Activated T-helper 2 cell treated with anti-CD3 and anti-CD28 coated beads, Interferon-gamma antibody, Interleukin-2, Interleukin-4, amounts not matched to agents 10 μg/mL and 5 μg/mL and 100 μg/mL, durations not matched to agents 14 hours and 24 hours and 36 hours (primary cell): Measurements from ENCODE around the gene PDE1A. TPM values are rescaled to one million over a fixed set of nuclear protein-coding genes. Genes with fewer than 3 reads are reported as not detected.

ENCODE experiments used
- DNase-seq: peaks from one replicate; pipeline ENCODE4 v3.0.0; 2021; ENCODE audit warnings: low spot score
- H3K27ac Mint-ChIP-seq: one replicate; pipeline ENCODE4 v1.8.0; 2021; ENCODE audit warnings: mixed read lengths
- H3K27me3 Mint-ChIP-seq: one replicate; pipeline ENCODE4 v1.8.0; 2021; ENCODE audit warnings: low read depth, mixed read lengths
- H3K36me3 Mint-ChIP-seq: one replicate; pipeline ENCODE4 v1.8.0; 2021; ENCODE audit warnings: low read depth, mixed read lengths
- H3K4me1 Mint-ChIP-seq: one replicate; pipeline ENCODE4 v1.8.0; 2021; ENCODE audit warnings: low read depth, mixed read lengths
- H3K4me3 Mint-ChIP-seq: one replicate; pipeline ENCODE4 v1.8.0; 2021; ENCODE audit warnings: low read depth, mild to moderate bottlenecking, moderate library complexity, mixed read lengths
- H3K9me3 Mint-ChIP-seq: one replicate; pipeline ENCODE4 v1.8.0; 2021; ENCODE audit warnings: mixed read lengths
- intact Hi-C: fragments of 100-400 bp; cut with micrococcal nuclease; formaldehyde crosslinking; loops from one replicate; pipeline ENCODE4 v1.15.1; 2023
- total RNA-seq: library from RNA; stranded (reverse); gene quantifications from 2 replicates; pipeline ENCODE4 v1.2.3, GENCODE V29; 2022

PDE1A gene
- total RNA-seq, 1 donor from 2014 or later = not detected

DNA sequence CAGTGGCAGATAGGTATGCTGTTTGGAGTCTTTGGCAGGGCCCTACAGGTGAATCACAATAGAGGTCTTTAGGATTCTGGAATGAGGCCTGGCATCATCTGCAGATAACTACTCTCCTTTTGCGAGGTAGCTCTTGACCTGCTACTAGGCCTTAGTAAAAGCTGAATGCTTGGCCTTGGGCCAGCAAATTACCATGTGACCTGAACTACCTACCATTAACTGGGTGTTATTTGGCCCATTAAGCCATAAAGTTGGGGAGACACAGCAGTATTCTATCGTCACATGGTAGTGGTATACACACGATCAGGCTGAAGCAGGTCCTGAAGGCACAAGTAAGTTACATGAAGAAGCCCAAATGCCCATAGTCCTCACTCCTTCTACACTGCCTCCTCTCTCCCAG, 263.0 kb downstream of the PDE1A start:
- Mint-ChIP-seq H3K27ac (no peak overlapping the region), H3K9me3 (no peaks in the 10 kb centered on the region), H3K4me3 (no peak overlapping the region), H3K27me3 (no peaks in the 10 kb centered on the region), H3K36me3 (no peaks in the 10 kb centered on the region), H3K4me1 (no peaks in the 10 kb centered on the region)
- DNase-seq = no peak
- intact Hi-C loops = no loop called here

DNA sequence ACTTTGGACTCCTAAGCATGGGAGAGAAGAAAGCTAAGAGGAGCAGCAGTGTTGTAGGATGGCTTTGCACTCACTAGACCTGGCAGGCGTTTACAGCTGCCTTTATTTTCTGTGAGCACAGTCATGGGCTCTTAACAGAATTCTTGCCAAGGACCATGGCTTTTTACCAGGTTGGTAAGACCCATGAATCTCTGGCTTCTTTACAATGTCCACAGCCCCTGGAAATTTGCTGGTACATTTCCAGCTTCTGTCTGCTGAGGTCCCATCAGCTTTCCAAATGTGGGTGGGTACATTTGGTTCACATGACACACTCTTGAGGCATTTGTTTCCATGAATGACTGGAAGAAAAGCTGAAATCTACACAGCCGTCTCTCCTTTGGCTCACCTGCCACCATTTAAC, 278.5 kb downstream of the PDE1A start:
- H3K27me3 Mint-ChIP-seq = peaks cover 1% of the 10 kb centered on the region
- DNase-seq = no peak
- no peaks in the 10 kb centered on the region for H3K36me3 Mint-ChIP-seq
- H3K4me1 Mint-ChIP-seq = no peaks in the 10 kb centered on the region
- no peak overlapping the region for H3K27ac Mint-ChIP-seq
- H3K9me3 Mint-ChIP-seq = no peaks in the 10 kb centered on the region
- H3K4me3 Mint-ChIP-seq = no peak overlapping the region
- intact Hi-C loops = no loop called here

DNA sequence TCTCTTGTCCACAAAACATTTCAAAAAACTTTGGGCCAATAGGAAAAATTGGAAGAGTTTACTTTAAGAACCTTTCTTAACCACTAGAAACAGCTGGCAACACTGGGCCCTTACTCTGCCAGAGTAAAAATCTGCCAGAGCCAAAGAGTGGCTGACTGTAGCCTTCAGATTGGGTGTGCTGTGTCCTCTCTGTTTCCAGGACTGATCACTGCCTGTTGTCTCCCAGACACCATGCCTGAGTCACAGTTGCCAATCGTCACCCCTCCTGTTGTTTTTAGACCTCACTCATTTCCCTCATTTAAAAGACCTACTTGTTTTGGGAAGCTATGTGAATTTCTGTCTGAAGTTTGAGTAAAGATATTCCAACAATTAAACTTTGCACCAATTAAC, 282.1 kb downstream of the PDE1A start:
- no peaks in the 10 kb centered on the region for H3K27me3 Mint-ChIP-seq
- DNase-seq = no peak
- intact Hi-C loops = no loop called here
- H3K36me3 Mint-ChIP-seq = no peaks in the 10 kb centered on the region
- H3K9me3 Mint-ChIP-seq = no peaks in the 10 kb centered on the region
- no peak overlapping the region for H3K4me3 Mint-ChIP-seq
- H3K27ac Mint-ChIP-seq = no peak overlapping the region
- H3K4me1 Mint-ChIP-seq = no peaks in the 10 kb centered on the region

DNA sequence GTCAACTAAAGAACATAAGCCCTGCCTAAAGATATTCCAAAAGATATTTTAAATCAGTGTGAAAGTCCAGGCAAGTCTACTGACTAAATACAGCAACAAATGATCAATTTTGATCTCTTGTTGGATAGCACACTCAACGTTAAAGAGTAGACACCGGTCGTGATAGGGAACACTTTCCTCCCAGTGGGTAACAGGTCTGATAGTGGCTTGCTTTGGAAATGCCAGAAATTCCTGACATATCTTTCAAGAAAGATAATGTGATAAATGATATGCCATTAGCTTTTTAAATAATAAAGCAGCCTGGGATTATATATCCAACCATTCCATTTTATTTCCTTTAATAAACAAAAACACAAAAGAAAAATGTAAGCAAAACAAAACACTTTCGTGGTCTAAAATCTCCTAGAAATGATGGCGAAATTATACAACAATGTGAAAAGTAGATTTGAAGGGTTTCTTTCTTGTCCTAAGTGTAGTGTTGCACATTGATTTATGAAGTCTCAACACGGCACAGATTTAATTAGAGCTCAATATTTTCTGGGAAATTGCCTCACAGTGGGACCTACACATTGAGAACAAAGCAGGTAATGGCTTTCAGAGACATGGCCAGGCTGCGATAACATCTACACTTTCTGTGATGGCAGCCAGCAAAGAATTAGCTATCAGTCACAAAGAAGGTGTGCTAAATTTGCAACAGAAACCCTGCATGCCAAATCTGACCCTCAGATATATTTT, 282.6 kb downstream of the PDE1A start:
- intact Hi-C loops = no loop called here
- Mint-ChIP-seq H3K27ac (no peak overlapping the region), H3K36me3 (no peaks in the 10 kb centered on the region), H3K4me3 (no peak overlapping the region), H3K9me3 (no peaks in the 10 kb centered on the region), H3K4me1 (no peaks in the 10 kb centered on the region), H3K27me3 (no peaks in the 10 kb centered on the region)
- DNase-seq = no peak

DNA sequence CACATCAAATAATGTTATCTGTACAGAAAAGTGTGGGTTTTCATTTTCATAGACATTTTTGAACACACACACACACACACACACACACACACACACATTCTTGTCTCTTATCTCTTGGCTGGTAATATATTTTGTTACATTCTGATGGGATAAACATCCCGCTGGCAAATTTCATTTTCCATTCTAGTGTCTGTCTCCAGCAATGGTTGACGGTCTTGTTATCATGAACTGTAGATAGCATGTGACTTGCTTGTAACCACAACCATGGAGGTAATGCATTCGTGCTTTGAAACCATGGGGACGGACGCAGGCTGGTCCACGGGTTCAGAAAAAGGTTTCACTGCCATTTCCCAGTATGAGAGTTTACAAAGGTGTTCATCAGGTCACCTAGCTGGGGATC, 284.8 kb downstream of the PDE1A start:
- intact Hi-C loops = no loop called here
- no peaks in the 10 kb centered on the region for H3K4me1 Mint-ChIP-seq
- no peaks in the 10 kb centered on the region for H3K36me3 Mint-ChIP-seq
- DNase-seq = no peak
- H3K4me3 Mint-ChIP-seq = no peak overlapping the region
- no peaks in the 10 kb centered on the region for H3K27me3 Mint-ChIP-seq
- no peaks in the 10 kb centered on the region for H3K9me3 Mint-ChIP-seq
- H3K27ac Mint-ChIP-seq = no peak overlapping the region

DNA sequence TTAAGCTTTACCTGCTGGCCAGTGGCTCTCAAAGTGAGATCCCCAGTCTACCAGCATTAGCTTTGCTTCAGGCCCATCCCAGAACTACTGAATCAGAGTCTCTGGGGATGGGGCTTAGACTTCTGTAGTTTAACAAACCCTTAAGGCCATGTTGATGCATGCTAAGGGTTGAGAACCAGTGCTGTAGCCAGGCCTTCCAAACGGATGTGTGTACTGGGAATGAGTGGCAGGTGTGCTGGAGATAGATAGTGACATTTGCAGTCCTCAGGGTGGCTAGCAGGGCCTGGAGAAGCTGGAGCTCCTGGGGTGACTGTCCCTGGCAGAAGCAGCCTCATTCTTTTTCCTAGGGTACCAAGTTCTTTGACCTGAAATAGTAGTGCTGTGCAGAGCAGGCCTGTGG, 292.6 kb downstream of the PDE1A start:
- no peak overlapping the region for H3K27ac Mint-ChIP-seq
- no peak for DNase-seq
- H3K27me3 Mint-ChIP-seq = no peaks in the 10 kb centered on the region
- intact Hi-C loops = no loop called here
- H3K9me3 Mint-ChIP-seq = no peaks in the 10 kb centered on the region
- H3K36me3 Mint-ChIP-seq = no peaks in the 10 kb centered on the region
- H3K4me3 Mint-ChIP-seq = no peak overlapping the region
- H3K4me1 Mint-ChIP-seq = no peaks in the 10 kb centered on the region

DNA sequence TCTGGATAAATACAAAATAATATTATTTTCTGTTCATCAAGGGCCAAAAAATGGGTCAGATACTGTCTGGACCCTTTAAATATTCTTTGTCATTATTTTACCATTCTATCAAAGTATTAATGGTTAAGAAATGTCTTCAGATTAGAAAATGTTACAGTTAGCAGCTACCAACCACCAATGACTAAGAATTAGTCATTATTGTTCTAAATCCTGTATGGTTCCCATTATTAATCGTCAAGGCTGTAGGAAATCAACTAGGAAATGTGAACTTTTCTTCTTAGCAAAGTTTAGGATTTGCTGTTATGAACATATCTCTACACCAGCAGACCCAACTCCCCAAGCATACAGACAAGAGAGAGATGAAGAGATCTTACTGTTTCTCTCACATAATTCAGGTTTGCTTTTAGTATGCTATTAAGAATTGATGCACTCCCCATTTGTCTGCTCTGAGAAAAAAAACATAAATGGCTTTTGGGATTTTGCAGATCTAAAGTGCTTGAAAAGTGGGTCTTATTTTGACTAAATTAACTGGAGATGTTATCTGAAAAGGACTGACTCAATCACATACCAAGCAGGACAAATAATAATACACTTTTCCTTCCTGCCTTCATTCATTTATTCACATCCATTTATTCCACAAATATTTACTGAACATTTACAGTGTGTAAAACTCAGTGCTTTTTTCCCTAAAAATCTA, 293.5 kb downstream of the PDE1A start:
- intact Hi-C loops = no loop called here
- no peak overlapping the region for H3K4me3 Mint-ChIP-seq
- no peak overlapping the region for H3K27ac Mint-ChIP-seq
- no peaks in the 10 kb centered on the region for H3K27me3 Mint-ChIP-seq
- no peaks in the 10 kb centered on the region for H3K4me1 Mint-ChIP-seq
- DNase-seq = no peak
- no peaks in the 10 kb centered on the region for H3K9me3 Mint-ChIP-seq
- no peaks in the 10 kb centered on the region for H3K36me3 Mint-ChIP-seq

DNA sequence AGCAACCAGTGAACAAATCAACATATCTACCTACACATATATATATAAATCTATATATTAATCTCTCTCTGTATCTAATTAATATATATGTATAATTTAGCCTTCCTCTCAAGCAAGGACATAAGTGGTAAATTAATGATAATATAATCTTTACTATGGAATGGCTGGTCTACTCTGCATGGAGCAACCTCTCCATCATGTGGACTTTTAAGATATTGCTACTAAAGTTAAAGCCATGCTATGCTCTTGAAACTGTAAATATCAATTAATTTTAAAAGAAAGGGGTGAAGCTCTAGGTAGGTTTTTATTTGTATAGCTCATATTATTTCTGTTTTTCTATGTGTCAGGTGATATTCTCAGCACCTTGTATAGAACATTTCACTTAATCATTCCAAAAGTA, 294.2 kb downstream of the PDE1A start:
- H3K4me3 Mint-ChIP-seq = no peak overlapping the region
- no peak for DNase-seq
- no peaks in the 10 kb centered on the region for H3K27me3 Mint-ChIP-seq
- H3K27ac Mint-ChIP-seq = no peak overlapping the region
- no peaks in the 10 kb centered on the region for H3K4me1 Mint-ChIP-seq
- intact Hi-C loops = no loop called here
- H3K36me3 Mint-ChIP-seq = no peaks in the 10 kb centered on the region
- no peaks in the 10 kb centered on the region for H3K9me3 Mint-ChIP-seq

DNA sequence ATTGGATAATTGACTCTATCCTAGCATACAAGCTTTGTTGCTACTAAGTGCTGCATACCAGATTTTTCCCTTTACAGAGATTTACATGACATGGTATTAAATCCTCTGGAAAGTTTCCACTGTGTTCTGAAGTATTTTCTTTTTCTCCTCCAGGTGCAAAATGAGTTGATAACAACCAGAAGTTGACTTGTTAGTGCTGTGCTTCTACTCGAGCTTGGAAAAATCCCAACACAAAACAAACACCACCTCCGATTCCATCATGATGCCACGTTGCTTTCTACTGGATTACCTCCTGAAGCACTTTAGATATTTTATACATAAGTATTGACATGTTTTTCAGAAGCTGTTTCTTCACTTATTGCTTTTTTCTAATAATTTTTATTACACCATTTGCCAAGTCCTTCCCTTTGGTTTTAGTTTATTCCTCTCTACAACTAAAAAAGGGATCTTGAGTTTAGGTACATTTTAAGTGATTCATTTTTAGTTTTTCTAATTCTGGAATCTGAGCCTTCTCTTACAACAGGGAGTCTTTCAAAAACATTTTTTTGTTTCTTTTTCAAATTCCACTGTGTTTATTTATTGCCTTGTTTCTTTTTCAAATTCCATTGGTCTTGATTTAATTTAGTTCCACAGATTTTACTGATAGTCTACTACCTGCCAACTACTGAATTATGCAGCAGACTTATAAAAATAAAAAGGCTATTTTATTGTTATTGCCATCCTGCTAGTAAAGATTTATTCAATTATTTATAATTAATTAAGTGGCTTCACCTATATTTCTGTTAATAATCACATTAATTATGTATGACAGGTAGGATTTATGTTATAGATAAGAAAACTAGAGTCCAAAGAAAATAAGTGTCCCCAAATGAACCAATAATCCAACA, 297.8 kb downstream of the PDE1A start:
- Mint-ChIP-seq H3K36me3 (no peaks in the 10 kb centered on the region), H3K9me3 (no peaks in the 10 kb centered on the region), H3K27ac (no peak overlapping the region), H3K4me1 (no peaks in the 10 kb centered on the region), H3K4me3 (no peak overlapping the region), H3K27me3 (no peaks in the 10 kb centered on the region)
- no peak for DNase-seq
- intact Hi-C loops = no loop called here

DNA sequence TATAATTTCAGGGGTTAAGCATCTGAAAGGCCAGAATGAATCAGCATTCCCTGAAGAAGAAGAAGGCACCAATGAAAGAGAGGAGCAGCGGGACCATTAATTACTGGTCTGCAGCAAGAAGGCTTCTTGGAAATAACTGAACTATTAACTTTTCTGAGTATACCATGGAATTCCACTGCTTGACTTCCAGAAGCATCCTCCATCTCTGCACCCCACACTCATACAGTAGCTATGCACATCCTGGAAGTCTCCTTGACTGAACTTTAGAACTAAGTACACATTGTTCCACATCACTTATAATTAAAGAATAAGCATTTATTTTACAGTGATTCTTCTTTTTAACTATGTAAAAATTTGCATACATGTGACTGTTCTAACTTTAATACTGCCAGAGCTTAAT, 309.6 kb downstream of the PDE1A start:
- H3K36me3 Mint-ChIP-seq = no peaks in the 10 kb centered on the region
- H3K4me1 Mint-ChIP-seq = no peaks in the 10 kb centered on the region
- no peak overlapping the region for H3K4me3 Mint-ChIP-seq
- intact Hi-C loops = no loop called here
- no peaks in the 10 kb centered on the region for H3K9me3 Mint-ChIP-seq
- DNase-seq = no peak
- H3K27ac Mint-ChIP-seq = no peak overlapping the region
- H3K27me3 Mint-ChIP-seq = no peaks in the 10 kb centered on the region

DNA sequence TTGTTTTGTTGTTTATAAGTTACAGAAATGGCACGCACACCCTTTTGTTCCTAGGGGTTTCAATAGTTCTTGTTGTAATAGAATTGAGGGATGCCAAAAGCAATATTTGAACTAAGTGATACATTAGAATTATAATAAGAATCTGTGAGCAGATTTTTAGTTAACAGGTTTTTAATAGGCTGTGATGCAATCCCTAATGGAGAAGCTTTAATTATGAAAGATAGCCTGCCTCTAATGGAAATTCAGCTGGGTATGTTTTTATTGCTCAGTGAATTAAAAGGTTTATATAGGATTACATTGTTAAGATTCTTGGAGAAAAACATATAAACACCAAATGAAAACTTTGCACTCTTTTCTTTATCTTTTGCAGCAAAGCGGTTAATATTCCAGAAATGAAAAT, 310.1 kb downstream of the PDE1A start:
- Mint-ChIP-seq H3K9me3 (no peaks in the 10 kb centered on the region), H3K36me3 (no peaks in the 10 kb centered on the region), H3K27me3 (no peaks in the 10 kb centered on the region), H3K27ac (no peak overlapping the region), H3K4me1 (no peaks in the 10 kb centered on the region), H3K4me3 (no peak overlapping the region)
- no peak for DNase-seq
- intact Hi-C loops = no loop called here

DNA sequence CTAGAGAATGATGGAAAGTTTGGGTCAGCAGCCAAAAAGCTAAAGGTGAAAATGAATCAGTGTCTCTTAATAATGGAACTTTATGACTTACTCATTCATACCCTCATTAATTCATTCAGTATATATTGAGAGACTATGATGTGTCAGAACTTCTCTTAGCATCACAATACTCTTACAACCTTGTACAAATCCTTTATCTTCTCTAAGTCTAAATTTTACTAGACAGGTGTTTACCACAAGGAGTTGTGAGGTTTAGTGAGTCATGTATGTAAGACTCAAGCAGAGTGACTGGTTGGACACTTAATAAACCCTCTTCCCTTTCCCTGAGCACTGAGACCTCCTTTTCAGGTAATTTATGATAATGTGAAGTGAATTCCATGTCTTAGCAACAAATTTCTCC, 311.6 kb downstream of the PDE1A start:
- Mint-ChIP-seq H3K4me1 (no peaks in the 10 kb centered on the region), H3K4me3 (no peak overlapping the region), H3K27ac (no peak overlapping the region), H3K27me3 (no peaks in the 10 kb centered on the region), H3K9me3 (no peaks in the 10 kb centered on the region), H3K36me3 (no peaks in the 10 kb centered on the region)
- intact Hi-C loops = no loop called here
- no peak for DNase-seq

DNA sequence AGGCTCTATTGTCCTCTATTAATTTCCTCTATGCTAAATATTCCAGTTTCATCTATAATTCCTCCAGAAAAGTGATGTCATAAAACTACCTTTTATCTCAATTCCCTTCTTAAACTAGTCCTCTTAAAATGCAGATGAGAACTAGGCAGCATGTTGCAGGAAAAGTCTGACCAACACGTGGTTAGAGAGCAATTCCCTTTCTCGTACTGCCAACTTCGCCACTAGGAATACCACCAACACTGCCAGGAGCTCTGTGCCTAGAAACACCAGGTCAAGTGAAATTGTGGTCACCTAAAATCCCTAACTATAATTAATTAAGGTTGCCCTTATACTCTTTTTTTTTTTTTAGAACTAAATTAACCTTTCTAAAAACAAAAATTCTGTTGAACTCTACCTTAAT, 313.5 kb downstream of the PDE1A start:
- intact Hi-C loops = no loop called here
- H3K27me3 Mint-ChIP-seq = no peaks in the 10 kb centered on the region
- H3K4me3 Mint-ChIP-seq = no peak overlapping the region
- H3K4me1 Mint-ChIP-seq = no peaks in the 10 kb centered on the region
- no peak for DNase-seq
- no peaks in the 10 kb centered on the region for H3K36me3 Mint-ChIP-seq
- no peaks in the 10 kb centered on the region for H3K9me3 Mint-ChIP-seq
- H3K27ac Mint-ChIP-seq = no peak overlapping the region
